Bronchial epithelial cell (primary cell): ENCODE measurements around the gene MFRP. TPM values are rescaled to one million over a fixed set of nuclear protein-coding genes. Genes with fewer than 3 reads are reported as not detected.
A peak's percentile ranks its signal among the peaks of the same experiment; 100 is the strongest.

ENCODE experiments used
- DNase-seq: peaks from one replicate; pipeline ENCODE4 v3.0.0-alpha.2; 2010; ENCODE audit warnings: low read depth
- FAIRE-seq: peaks from 2 replicates; lab custom pipeline; 2011; peaks lifted over from hg19 to GRCh38; lab: Jason Lieb, UNC
- H3K27me3 ChIP-seq: 2 replicates; pipeline ENCODE4 v1.5.1; 2011; ENCODE audit warnings: low read length; ENCODE audit not compliant: control insufficient read depth, insufficient read depth
- H3K36me3 ChIP-seq: 2 replicates; pipeline ENCODE4 v1.5.1; 2011; ENCODE audit warnings: low read length; ENCODE audit not compliant: control insufficient read depth, insufficient read depth
- H3K4me3 ChIP-seq: 2 replicates; pipeline ENCODE4 v1.5.1; 2011; ENCODE audit warnings: mild to moderate bottlenecking, low read depth, low read length, control low read depth
- CTCF ChIP-seq: IDR thresholded peaks from 2 replicates; pipeline ENCODE4 v1.5.1; 2011; ENCODE audit warnings: mild to moderate bottlenecking, moderate library complexity, low read length, control low read depth, inconsistent platforms; ENCODE audit not compliant: insufficient read depth, severe bottlenecking
- total RNA-seq: library from RNA; depleted of rRNA; stranded (reverse); fragments of >200 nt; gene quantifications from 2 replicates; pipeline ENCODE4 v1.2.1, GENCODE V29; 2014

The MFRP gene
- total RNA-seq, 1 donor from 2014 or later, result not detected

GRCh38 chr11:119309953-119310681 is 36.4 kb downstream of the MFRP start:
- no peaks in the 10 kb centered on the region for H3K27me3 ChIP-seq
- no peak overlapping the region for H3K4me3 ChIP-seq
- no peak for FAIRE-seq
- no peak for DNase-seq
- H3K36me3 ChIP-seq, result peaks cover 32% of the 10 kb centered on the region
- no peak for TF ChIP-seq CTCF

GRCh38 chr11:119309411-119309810 is 37.1 kb downstream of the MFRP start:
- Histone ChIP-seq H3K27me3 (no peaks in the 10 kb centered on the region), H3K4me3 (no peak overlapping the region), H3K36me3 (peaks cover 30% of the 10 kb centered on the region)
- FAIRE-seq, result no peak
- no peak for TF ChIP-seq CTCF
- DNase-seq, result no peak

GRCh38 chr11:119307974-119308373 is 38.5 kb downstream of the MFRP start:
- Histone ChIP-seq H3K36me3 (peaks cover 30% of the 10 kb centered on the region), H3K27me3 (no peaks in the 10 kb centered on the region), H3K4me3 (no peak overlapping the region)
- no peak for TF ChIP-seq CTCF
- no peak for FAIRE-seq
- no peak for DNase-seq

GRCh38 chr11:119307219-119307618 is 39.3 kb downstream of the MFRP start:
- FAIRE-seq, result no peak

GRCh38 chr11:119306373-119306890 is 40.1 kb downstream of the MFRP start:
- FAIRE-seq (peak; percentile 47), DNase-seq (no peak)
- TF ChIP-seq CTCF, result no peak
- Histone ChIP-seq H3K27me3 (no peaks in the 10 kb centered on the region), H3K36me3 (peaks cover 19% of the 10 kb centered on the region), H3K4me3 (no peak overlapping the region)

More at GRCh38 chr11:119307219-119307618, 39.3 kb downstream of the MFRP start:
- TF ChIP-seq CTCF, result no peak
- Histone ChIP-seq H3K36me3 (peaks cover 26% of the 10 kb centered on the region), H3K4me3 (no peak overlapping the region), H3K27me3 (no peaks in the 10 kb centered on the region)
- no peak for DNase-seq
